GM18498 (cell line): Measurements from ENCODE around the gene GJA3.

Source experiments
- ATAC-seq: cut with Tn5 transposase; IDR thresholded peaks from one replicate; pipeline ENCODE4 v1.9.1; 2021; ENCODE audit warnings: mild to moderate bottlenecking, moderate library complexity; ENCODE audit not compliant: unreplicated experiment

Gene GJA3

DNA sequence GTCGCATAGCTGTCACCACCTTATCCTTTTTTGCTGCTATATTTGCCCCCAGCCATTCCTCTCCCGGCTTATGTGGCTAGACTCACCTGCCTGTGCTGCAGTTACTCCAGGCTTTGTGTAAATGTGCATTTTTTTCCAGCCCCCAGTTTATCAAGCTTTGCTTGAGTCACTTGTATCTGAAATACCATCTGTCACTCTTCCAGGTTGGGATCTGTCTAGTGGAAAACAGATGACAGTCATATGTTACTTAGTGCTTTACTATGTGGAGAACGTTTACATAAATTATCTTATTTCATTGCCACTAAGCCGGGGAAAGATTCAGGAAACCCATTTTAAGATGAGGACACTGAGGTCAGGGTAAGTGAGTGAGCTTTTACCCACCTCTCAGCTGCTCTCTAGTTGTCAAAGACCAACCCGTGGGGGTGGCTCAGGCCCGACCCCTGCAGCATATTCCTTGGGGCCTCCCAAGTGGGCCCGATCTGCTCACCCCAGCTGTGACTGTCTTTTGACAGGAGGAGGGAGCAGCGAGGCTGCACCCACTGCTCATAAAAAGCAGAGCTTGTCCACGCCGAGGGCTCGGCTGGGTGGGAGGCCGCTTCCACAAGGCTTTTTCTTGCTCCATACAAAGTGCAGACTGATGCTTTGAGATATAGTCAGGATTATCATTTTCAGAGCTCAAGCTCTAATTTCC lies 24.7 kb upstream of the GJA3 start:
- no peak for ATAC-seq

DNA sequence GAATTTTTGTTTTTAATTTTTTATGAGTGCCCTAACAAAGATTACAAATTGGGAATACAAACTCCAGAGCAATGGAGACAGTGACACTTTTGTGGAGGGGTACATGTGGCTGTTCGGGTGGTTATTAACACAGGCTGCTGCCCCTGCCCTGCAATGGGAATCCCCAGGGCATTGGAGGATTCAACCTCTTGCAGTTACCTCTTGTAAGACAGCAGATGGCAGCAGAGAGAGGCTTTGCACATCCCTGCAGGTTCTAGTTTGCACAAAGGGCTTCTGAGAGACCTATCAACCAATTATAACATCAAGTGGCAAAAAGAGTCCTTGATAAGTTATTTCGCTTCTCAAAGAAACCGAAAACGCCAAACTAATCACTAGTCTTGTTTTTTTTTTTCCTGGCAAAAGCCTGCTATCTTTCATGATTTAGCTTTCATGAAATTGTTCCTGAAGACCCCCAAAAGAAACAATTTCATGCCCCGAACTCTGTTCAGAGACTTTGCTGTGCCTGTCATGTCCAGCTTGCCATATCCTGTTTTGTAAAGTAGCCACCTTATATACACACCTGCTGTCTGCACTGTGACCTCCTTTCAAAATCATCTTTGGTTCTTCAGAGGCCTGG lies 21.5 kb upstream of the GJA3 start:
- peak; percentile 75 for ATAC-seq

DNA sequence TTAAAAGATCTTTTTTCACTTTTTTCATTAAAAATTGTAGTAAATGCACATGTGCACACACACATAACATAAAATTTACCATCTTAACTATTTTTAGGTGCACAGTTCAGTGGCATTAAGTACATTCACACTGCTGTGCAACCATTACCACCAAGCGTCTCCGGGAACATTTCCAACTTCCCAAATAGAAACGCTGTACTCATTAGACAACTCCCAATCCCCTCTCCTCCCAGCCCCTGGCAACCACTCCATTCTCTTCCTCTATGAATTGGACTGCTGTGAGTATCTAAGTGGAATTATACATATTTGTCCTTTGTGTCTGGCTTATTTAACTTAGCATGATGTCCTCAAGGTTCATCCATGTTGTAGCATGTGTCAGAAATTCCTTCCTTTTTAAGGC lies 20.3 kb upstream of the GJA3 start:
- ATAC-seq: no peak

DNA sequence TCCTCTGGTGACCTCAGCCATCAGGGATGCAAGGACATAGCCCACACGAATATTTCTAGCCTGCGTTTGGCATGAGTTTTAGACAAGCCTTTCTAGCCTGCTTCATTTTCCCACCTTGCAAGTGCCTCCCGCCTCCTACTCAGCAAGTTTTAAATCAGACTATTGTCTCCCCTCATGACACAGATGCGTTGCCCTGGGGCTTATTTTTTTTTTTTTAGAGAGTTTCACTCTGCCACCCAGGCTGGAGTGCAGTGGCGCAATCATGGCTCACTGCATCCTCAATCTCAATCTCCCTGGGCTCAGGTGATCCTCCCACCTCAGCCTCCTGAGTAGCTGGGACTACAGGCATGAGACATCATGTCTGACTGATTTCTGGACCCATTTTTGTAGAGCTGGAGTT lies 17.3 kb upstream of the GJA3 start:
- ATAC-seq: no peak

DNA sequence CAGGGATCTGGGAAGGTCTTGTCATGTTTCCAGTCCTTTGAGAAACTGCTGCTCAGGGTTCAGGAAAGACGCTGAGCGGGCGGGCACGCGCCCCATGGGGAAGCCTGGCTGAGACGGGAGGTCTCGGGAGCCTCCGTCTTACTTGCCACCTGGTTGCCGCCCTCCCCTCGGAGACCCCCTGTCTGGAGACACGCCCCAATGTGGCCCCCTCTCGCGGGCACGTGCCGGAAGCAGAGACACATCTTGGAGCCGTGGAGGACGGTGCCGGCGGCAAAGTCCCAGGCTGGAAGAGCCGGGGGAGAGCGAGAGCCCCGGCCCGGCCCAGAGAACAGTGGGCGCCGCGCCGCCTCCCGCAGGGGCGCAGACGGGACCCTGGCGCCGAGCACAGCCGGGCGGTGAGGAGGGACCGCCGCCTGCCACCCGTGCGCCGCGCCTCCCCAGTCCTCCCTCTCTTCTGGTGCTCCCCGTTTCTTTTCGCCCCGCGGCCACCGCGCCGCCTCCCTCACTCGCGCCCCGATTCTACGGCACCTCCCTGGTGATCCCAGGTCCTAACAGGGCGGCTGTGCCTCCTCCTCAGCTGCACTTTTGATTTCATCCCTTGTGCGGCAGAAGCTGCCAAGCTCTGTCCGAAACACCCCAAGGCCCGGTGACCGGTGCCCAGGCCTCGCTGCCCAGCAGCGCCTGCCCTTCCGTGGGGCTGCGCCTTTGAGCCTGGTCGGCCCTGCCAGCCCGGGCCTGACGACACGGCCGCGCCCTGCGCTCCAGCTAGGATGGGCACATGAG lies 16.4 kb upstream of the GJA3 start:
- ATAC-seq: no peak

DNA sequence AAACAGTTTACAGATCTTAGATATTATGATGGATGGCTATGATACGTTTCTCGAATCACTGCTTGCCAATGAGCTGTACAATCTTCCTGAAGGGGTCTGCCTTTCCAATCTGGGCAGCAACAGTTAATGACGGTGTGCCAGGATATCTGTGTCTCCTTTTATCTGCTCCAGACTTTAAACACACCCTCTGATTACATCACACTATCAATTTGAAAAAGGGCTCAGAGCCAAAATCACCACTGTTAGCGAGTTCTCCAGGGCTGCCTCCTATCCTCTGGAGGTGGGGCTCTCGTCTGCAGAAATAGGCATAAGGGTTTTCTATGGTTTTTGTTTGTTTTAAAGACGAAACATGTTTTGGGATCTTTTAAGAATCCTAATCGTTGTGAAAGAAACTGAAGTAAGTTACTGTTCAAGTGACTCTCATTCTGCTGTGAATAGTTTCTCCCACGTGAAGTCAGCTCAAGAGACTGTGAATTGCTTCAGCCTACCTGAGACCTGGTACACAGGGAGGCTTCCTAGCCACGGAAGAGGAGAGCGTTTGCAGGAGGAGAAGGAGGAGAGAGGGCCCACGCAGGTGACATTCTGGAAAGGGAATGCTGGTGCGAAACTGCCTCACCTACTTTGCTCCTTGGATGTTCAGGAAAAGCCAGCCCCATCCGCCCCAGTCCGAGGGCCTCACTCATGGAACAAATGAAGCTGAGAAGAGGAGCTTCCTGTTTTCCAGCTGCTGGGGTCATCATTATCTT lies 15.2 kb upstream of the GJA3 start:
- ATAC-seq: no peak

DNA sequence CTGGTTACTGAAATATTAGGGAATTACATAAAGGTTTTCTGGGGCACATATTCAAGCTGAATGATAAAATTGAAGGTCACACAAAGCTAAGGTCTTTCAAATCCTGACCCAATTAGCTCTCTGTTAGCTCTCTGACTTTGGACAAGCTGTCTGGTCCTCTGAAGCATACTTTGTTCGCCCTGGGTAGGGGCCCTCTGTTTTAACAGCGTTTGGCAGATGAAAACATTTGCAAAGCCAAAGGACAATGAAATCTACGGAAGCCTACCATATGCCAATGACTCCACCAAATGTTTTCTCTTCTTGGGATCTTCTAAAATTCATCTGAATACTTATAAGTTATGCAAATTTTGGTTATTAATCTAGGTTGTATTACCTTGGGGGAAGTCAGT lies 14.5 kb upstream of the GJA3 start:
- no peak for ATAC-seq

DNA sequence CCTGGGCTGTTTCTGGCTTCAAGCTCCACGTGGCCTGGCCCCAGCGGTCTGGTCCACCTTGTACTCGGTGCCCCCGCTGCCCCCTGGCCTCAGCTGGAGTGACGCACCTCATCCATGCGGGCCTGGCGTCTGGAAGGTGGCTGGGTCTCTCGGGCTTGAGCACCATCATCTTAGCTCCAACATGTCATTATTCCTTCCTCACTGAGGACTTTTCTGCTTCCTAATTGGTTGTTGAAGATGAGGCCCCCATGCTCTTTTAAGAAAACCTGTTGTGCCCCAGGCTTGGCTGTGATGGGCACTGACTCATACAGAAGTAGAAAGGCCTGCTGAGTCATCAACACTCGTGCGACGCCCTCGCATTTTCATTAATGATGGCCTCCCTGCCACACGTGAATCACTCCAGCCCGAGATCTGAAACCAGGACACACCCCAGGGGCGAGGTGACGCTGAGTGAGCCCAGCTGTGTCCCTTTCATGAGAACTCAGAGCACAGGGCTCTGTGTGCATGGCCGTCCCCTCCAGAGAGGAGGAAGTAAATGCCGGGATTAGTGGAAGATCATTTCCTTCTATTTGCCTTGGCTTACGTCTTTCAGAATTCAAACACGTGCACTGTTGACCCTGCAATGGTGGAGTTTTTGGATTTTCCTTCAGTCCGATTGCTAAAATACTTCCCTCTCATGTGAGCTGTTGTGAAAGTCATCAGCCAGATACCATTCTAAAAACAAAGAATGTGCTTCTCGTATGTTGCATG lies 14.0 kb upstream of the GJA3 start:
- ATAC-seq: peak; percentile 83

DNA sequence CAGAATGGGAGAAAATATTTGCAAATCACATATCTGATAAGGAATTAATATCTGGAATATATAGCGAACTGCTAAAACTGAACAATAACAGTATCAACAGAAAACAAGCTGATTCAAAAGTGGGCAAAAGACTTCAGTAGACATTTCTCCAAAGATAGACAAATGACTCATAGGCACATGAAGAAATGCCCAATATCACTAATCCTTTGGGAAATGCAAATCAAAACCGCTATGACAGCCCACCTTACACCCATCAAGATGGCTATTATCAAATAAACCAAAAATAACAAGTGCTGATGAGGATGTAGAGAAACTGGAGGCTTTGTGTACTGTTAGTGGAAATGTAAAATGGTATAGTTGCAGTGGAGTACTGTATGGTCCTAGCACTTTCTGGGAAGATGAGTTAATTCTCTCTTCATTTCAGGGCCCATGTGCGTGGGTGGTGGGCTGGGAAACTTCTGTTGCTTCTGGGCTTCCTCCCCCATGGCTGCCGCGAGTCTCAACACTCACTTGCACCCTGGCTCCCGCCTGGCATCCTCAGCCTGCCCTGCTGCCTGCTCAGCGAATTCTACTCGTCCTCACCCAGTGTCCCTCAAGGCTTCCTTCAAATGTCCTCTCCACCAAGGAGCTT lies 12.4 kb upstream of the GJA3 start:
- no peak for ATAC-seq

DNA sequence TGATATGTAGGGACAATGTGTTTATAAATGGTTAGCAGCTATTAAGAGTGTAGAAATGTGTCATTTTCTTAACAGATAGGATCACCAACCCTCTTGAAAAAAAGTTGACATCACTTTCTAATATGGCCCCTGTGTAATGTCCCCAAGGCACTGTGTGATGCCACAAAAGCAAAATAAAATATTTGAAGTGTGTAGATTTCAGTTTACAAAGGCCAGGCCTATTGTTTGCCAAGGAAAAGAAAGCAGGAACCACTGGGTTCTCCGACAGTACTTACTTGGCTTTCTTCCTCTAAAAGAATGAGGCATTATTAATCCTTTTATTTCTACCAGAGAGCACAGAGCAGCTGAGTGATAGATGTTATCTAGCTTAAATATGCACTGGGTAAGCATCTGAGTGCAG lies 10.5 kb upstream of the GJA3 start:
- ATAC-seq: no peak

DNA sequence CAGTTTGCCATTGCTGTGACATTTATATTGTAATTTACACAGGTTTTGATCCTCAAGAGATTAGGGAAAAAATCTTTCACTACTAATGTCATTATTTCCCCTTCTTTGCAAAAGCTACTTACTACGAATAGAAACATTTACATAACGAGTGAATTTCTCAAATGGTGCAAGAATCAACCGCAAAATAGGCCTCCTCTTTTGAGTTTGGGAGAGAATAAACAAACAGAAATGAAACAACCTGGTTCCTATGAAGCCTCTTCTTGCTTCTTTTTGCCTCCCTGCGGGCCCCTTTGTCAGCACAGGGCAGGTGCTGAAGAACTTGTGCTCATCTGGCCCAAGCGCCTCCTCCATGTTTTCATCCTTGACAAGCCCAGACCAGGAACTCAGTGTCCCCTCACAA lies 10.1 kb upstream of the GJA3 start:
- no peak for ATAC-seq

DNA sequence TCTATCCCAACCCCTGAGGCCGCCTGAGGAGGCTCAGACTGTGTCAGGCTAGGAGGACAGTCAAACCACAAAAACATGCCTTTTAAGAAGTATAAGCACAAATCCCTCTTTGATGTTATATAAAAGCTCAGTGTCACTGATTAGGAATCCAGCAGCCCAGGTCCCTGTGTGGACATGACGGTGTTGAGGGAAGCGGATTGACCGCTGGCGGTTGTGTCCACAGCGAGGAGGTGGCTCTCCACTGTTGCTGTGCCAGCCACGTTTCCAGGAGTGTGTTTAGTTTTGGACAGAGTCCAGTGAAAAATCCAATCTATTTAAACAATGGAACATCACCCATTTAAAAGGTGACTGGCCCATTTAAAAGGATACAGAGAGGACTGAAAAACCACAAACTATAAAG lies 7.5 kb upstream of the GJA3 start:
- ATAC-seq: no peak

DNA sequence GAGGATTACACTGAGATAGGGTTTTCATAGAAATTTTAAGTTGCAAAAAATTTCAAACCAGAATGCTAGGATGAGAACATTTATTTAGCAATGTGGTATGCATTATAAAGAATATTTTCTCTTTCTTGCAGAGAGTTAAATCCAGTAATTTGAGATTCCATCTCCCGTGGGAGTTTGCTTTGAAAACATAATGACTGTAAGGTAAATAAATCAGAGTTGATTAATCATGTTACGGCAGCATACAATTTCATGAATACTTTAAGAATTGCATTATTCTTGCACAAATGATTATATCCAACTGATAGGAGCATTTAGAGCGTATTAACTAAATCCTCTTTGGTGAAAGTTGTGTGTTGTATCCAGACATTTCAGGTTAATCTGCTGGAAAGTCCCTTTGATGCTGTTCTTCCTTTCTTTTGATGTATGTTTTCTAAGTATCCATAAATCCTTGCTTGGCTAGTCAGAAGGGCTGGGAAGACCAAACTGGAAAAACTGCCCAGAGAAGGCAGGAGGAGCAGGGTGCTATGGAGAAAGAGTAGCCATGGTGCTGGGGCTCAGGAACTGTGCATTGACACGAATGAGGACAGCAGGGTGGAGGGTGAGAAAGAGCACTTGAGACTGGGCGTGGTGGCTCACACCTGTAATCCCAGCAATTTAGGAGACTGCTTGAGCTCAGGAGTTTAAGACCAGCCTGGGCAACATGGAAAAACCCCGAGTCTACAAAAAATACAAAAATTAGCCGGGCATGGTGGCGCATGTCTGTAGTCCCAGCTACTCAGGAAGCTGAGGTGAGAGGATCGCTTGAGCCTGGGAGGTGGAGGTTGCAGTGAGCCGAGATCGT lies 4.8 kb upstream of the GJA3 start:
- no peak for ATAC-seq

DNA sequence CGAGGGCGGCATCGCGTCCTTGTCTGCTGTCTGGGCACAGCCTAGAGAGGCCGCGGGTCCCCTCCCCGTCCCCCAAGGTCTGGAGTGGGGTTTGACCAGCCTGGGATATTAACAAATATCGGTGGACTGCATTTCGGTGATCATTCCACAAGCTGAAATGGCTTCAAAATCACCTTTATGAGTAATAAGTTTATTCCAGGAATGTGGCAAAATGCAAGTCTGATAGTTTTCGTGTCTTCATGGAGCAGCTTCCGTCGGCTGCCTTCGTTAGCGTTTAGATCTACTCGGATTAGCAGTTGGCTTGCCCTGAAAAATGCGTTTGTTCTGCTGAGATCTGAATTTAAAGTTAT lies 1.1 kb upstream of the GJA3 start:
- no peak for ATAC-seq

DNA sequence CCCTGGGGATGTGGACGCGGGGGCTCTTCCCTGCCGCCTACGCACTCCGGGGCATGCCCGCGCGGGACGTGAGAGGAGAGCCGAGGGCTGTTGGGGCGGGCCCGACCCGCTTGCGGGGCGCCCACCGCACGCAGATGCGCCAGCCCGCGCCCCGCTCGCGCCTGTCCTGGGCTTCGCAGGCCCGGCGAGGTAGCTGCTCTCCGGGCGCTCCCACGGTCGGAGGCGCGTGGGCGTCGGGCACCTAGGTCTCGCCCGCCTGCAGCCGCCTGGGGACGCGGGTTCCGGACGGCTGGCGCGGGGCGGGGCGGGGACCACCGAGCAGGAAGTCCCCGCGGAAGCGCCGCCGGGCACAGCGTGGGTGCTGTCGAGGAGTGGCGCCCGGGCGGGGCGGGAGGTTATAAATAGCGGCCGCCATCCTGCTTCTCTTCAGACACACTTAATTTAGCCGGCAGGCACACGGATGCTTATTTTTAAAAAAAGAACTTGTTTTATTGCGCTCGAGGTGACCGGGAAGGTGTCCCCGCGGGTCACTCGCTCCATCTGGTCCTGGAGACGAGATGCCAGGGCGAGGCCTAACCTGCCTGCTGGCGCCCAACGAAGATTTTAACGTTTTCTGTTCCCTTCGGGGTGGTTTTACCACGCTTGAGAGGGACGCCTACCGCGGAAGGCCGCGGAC lies 561 bp upstream of the GJA3 start:
- ATAC-seq: peak; percentile 62

DNA sequence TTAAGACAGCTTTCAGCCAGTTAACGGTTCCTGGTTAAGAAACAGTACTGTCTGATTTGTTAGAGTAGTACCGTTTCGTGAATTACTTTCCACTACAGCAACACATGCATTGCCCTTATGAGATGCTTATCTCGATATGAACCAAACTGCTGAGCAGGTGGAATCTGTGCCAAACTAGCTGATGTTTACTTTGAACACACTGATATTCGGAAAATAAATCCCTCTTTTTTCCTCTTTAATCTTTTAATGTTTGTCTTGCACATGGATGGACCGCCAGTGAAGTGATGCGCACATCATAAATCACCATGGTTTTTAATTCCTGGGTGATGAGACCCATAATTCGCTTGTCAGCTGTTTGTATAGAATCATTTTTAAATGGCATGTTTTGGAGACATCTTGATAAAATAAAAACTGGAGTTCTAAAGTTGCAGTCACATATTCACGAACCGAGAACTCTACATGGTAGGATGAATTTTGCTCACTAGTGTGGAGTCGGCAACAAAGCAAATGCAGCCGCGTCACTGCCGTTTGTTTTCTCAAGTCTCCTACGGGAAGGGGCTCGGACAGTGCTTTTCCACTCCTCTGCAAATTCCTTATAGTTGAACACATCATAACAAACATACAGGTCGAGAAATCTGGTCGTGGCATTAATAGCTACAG lies 1.1 kb downstream of the GJA3 start:
- no peak for ATAC-seq

DNA sequence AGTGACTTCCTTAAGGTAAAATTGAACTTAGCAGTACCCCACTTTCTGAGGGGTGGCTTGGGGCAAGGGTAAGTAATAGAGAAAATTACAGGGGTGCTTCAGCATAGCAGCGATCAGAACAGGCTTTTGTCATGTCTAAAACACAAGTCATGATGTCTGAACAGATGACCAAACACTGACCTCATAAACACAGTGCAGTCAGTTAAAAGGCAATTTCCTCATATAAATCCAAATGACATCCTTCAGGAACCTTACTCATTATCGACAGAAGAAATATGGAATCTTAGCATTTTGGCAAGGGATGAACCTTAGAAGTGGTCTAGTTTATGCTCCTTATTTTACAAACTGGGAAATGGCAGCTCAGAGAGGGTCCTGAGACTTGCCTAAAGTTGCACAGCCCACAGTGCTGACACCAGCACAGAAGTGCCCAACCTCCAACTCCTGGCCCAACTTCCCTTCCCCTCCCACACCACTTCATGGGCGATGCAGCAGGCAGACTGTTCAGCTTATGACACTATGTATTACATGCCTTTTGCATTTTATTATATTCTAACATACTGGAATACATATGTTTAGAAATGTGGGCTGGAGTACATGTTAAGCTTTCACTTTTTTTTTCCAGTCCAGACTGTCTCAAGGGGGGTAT lies 3.6 kb downstream of the GJA3 start:
- no peak for ATAC-seq

DNA sequence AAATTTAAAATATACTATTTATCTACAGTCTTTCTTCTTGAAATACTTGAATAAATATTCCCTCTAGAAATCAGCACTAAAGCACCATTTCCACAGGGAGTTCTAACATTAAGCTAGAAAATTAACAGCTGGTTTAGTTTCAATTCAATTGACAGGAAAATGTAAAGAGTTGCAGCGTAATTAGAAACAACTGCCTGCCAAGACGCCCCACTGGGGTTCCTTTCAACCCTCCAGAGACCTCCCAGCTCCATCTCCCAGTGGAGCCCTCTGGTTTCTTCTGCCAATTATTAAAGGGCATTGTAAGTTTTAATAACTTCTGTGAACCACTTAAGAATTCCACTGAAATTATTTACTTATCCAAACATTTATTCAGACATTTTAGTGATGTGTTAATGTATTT lies 4.2 kb downstream of the GJA3 start:
- no peak for ATAC-seq
